Ovary (tissue), 10 donors: ENCODE measurements around the gene GALNT3. TPM values are rescaled to one million over a fixed set of nuclear protein-coding genes. Genes with fewer than 3 reads are reported as not detected.
A peak's percentile ranks its signal among the peaks of the same experiment; 100 is the strongest.

Source experiments
- DNase-seq, 5 donors: peaks; one replicate each; pipeline ENCODE4 v3.0.0-alpha.2; 2019 to 2020
- H3K27ac ChIP-seq, 2 donors: fragments of 200-600 bp; one replicate each; pipeline versions ENCODE4 v1.5.1 to v1.8.0; 2019 to 2022
- H3K27me3 ChIP-seq: fragments of 200-600 bp; one replicate; pipeline ENCODE4 v1.8.0; 2022
- H3K36me3 ChIP-seq: fragments of 200-600 bp; sonication (generic); one replicate; pipeline ENCODE4 v1.5.1; 2019
- H3K4me1 ChIP-seq: one replicate; pipeline ENCODE4 v1.8.1; 2013; ENCODE audit warnings: mild to moderate bottlenecking, moderate library complexity; ENCODE audit not compliant: insufficient read depth
- H3K4me3 ChIP-seq: fragments of 200-600 bp; sonication (generic); one replicate; pipeline ENCODE4 v1.5.1; 2017
- H3K9me3 ChIP-seq, 2 donors: fragments of 200-600 bp in 1 of 2; sonication (generic) in 1 of 2; one replicate each; pipeline versions ENCODE4 v1.5.1 to v1.8.1; 2013 to 2019; ENCODE audit warnings: mild to moderate bottlenecking in 1 of 2, moderate library complexity in 1 of 2
- CTCF ChIP-seq, 3 donors: fragments of 450-650 bp in 2 of 3; fragments of 200-600 bp in 1 of 3; IDR thresholded peaks; one replicate each; pipeline versions ENCODE4 v1.5.1 to v1.8.0; 2016 to 2022; ENCODE audit warnings: antibody characterized with exemption in 3 of 3, mild to moderate bottlenecking in 1 of 3
- EP300 ChIP-seq: sonication (generic); formaldehyde crosslinking; IDR thresholded peaks from one replicate; pipeline ENCODE4 v1.6.1; 2017; ENCODE audit warnings: antibody characterized with exemption
- POLR2A ChIP-seq: fragments of 450-650 bp; IDR thresholded peaks from one replicate; pipeline ENCODE4 v1.6.1; 2017; ENCODE audit warnings: antibody characterized with exemption, mild to moderate bottlenecking, moderate library complexity
- WGBS, 3 donors: extraction: QIAGEN DNeasy Blood & Tissue Kit in 1 of 3; methylation state at CpG; one replicate each; pipeline versions ENCODE4 v1.1.5 to v1.1.7; 2013 to 2017; 5-methylcytosine and 5-hydroxymethylcytosine counted together
- intact Hi-C, 4 donors: fragments of 100-400 bp; cut with DNase I; formaldehyde crosslinking; loops; one replicate each; pipeline versions ENCODE4 v1.11.0 to v1.15.1; 2022 to 2023
- long read RNA-seq, 3 donors: library from polyadenylated mRNA in 2 of 3; unstranded in 2 of 3; transcript quantifications; one replicate each; pipeline ENCODE4 v2.0.0 and lab custom pipeline, GENCODE V29; 2021 to 2026
- polyA plus RNA-seq, 2 donors: library from polyadenylated mRNA; stranded (reverse); fragments of 200-250 nt in 1 of 2; fragments of 350-450 nt in 1 of 2; fragmentation: Illumina TruSeq in 1 of 2; extraction: RNeasy Lipid Tissue Mini Kit (QIAGEN cat#74804) in 1 of 2; gene quantifications; one replicate each; pipeline ENCODE4 v1.2.3, GENCODE V29; 2013 to 2014
- total RNA-seq, 7 donors: library from RNA; depleted of rRNA in 2 of 7; stranded (reverse); fragments of >200 nt in 2 of 7; fragmentation: NEBNext Ultra II Directional in 3 of 7; extraction: Animal tissue kit (Norgen Biotek cat#: 25700) in 3 of 7; gene quantifications; one replicate each; pipeline versions ENCODE4 v1.1.0 to v1.2.4, GENCODE V29; 2016 to 2023
- donor health status: DM: no; HTN: no; CAD: no; lungs with moderate emphysema.
- donor health status: DM: no; HTN: no; CAD: no.
- donor health status: Bipolar disorder and iron deficiency.
- donor health status: DM: yes; HTN: yes; CAD: no.
- donor health status: DM: no; HTN: no; CAD: no.
- donor health status: DM: yes; HTN: yes; CAD: no.

GALNT3 gene
- total RNA-seq (10 to 100 TPM in 1 of 7 donors, 1 to 10 TPM in 6; 2.7 to 32.7 (median 6.4) TPM), polyA plus RNA-seq (1 to 10 TPM; 2.7 to 5.2 TPM)
- long read RNA-seq, donor 1, partial matches to known transcripts = 2 of 2 reads
- long read RNA-seq, donor 1, other reads (novel, unspliced or antisense) = 0 of 2 reads
- long read RNA-seq, donor 2, partial matches to known transcripts = 0 of 1 reads
- long read RNA-seq, donor 2, other reads (novel, unspliced or antisense) = 0 of 1 reads
- long read RNA-seq, donor 3, transcript GALNT3-201 (11 exons, 3,868 nt) = major isoform, 15 of 17 reads
- long read RNA-seq, donor 3, partial matches to known transcripts = 1 of 17 reads
- long read RNA-seq, donor 3, other reads (novel, unspliced or antisense) = 1 of 17 reads

GRCh38 chr2:165793779-165794535 is at the start of gene GALNT3:
TSS of gene GALNT3 (minus strand) at chr2:165794247. CDS start at chr2:165770700, 23,547 bp downstream.
- H3K27ac ChIP-seq = peak within 1 kb of the TSS in 1 of 2 donors; percentile 42
- TF ChIP-seq POLR2A (no peak), EP300 (no peak), CTCF (IDR thresholded peaks at IDR 0.05) (no peak)
- H3K9me3 ChIP-seq = no peaks in the 10 kb centered on the region
- no peaks in the 10 kb centered on the region for H3K36me3 ChIP-seq
- H3K4me1 ChIP-seq = peaks cover 3% of the 10 kb centered on the region
- WGBS, 3 donors = 0 to 2% (median 1%) methylated on average over 32 to 70 of the region's 70 CpGs
- no peaks in the 10 kb centered on the region for H3K27me3 ChIP-seq
- intact Hi-C loops = no loop called here
- peak within 1 kb of the TSS; percentile 43 for H3K4me3 ChIP-seq
- DNase-seq = peak; percentile 22 to 51 (median 45)

- no peak for DNase-seq
- 15 to 57% (median 36%) methylated on average over 1 of the region's 1 CpG for WGBS, 3 donors
- Histone ChIP-seq H3K27me3 (no peaks in the 10 kb centered on the region), H3K4me3 (no peak overlapping the region), H3K4me1 (no peaks in the 10 kb centered on the region), H3K27ac (no peak overlapping the region), H3K9me3 (no peaks in the 10 kb centered on the region), H3K36me3 (no peaks in the 10 kb centered on the region)
- intact Hi-C loops = no loop called here
- TF ChIP-seq POLR2A (no peak), EP300 (no peak), CTCF (IDR thresholded peaks at IDR 0.05) (no peak)
These were observed 49.3 kb upstream of the GALNT3 start for GRCh38 chr2:165843351-165843750.

- TF ChIP-seq EP300 = no peak
- TF ChIP-seq POLR2A = no peak
- TF ChIP-seq CTCF (IDR thresholded peaks at IDR 0.05) = no peak
These were observed 46.4 kb upstream of the GALNT3 start for GRCh38 chr2:165840333-165840958.

DNA sequence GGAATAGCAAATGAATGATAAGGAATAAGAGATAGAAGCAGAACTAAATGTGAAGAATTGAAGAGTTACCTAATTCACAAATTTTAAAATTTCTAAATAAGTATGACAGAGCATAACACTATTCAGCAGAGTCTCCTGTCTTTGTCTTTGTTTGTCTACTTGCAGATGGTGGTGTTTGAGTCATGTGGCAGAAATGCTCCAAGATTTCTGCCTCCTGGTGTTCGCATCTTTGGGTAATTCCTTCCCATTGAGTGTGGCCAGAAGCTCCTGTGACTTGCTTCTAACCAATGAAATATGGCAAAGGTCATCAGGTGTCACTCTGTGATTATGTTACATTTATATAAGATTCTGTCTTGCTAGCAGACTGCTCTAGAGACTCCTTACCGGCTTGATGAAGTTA is 45.6 kb upstream of the GALNT3 start:
- no peak for TF ChIP-seq EP300
- TF ChIP-seq CTCF (IDR thresholded peaks at IDR 0.05) = no peak
- no peak for TF ChIP-seq POLR2A
- Histone ChIP-seq H3K4me3 (no peak overlapping the region), H3K4me1 (no peaks in the 10 kb centered on the region), H3K9me3 (no peaks in the 10 kb centered on the region), H3K36me3 (no peaks in the 10 kb centered on the region), H3K27ac (no peak overlapping the region), H3K27me3 (no peaks in the 10 kb centered on the region)
- 95 to 97% (median 96%) methylated on average over 2 of the region's 2 CpGs for WGBS, 3 donors
- intact Hi-C loops = no loop called here
- DNase-seq = no peak

More at GRCh38 chr2:165840333-165840958, 46.4 kb upstream of the GALNT3 start:
- no peaks in the 10 kb centered on the region for H3K9me3 ChIP-seq
- no peak overlapping the region for H3K4me3 ChIP-seq
- H3K36me3 ChIP-seq = no peaks in the 10 kb centered on the region
- no peak for DNase-seq
- H3K4me1 ChIP-seq = no peaks in the 10 kb centered on the region
- intact Hi-C loops = no loop called here
- H3K27ac ChIP-seq = no peak overlapping the region
- H3K27me3 ChIP-seq = no peaks in the 10 kb centered on the region
